ENCODE data around the gene PPME1.

- TF ChIP-seq, protein P1, sequence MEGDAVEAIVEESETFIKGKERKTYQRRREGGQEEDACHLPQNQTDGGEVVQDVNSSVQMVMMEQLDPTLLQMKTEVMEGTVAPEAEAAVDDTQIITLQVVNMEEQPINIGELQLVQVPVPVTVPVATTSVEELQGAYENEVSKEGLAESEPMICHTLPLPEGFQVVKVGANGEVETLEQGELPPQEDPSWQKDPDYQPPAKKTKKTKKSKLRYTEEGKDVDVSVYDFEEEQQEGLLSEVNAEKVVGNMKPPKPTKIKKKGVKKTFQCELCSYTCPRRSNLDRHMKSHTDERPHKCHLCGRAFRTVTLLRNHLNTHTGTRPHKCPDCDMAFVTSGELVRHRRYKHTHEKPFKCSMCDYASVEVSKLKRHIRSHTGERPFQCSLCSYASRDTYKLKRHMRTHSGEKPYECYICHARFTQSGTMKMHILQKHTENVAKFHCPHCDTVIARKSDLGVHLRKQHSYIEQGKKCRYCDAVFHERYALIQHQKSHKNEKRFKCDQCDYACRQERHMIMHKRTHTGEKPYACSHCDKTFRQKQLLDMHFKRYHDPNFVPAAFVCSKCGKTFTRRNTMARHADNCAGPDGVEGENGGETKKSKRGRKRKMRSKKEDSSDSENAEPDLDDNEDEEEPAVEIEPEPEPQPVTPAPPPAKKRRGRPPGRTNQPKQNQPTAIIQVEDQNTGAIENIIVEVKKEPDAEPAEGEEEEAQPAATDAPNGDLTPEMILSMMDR (IDR thresholded peaks at IDR 0.05), result no peak
- no peak for TF ChIP-seq POLR2A (IDR thresholded peaks at IDR 0.05)
- no peak for TF ChIP-seq POLR2AphosphoS5 (IDR thresholded peaks at IDR 0.05; ENCODE audit: insufficient read depth in 1 of 2, low read depth in 1 of 2)
These were observed 14.2 kb downstream of the PPME1 start for GRCh38 chr11:74185285-74185684.

Measured in vagina (tissue), 2 donors.